ENCODE results near the gene ATG4A. TPM values are rescaled to one million over a fixed set of nuclear protein-coding genes. Genes with fewer than 3 reads are reported as not detected.

The ATG4A gene
- total and polyA plus RNA-seq, 9 of the 15 experiments (the other 6 are each of a cell fraction or from before 2014, with no cell fraction given): 7.3 to 24.5 (median 16.6) TPM

GRCh38 chrX:108163333-108164082, 71.9 kb downstream of the ATG4A start:
- no peaks in the 10 kb centered on the region for H3K27me3 ChIP-seq (ENCODE audit: control insufficient read depth in 2 of 2, insufficient read depth in 2 of 2, low read length in 2 of 2)
- H3K4me1 ChIP-seq (replicated peaks in 1 of 2; ENCODE audit: control insufficient read depth in 2 of 2, insufficient read depth in 2 of 2, low read length in 2 of 2): no peaks in the 10 kb centered on the region; a peak in 1 of 5 replicates
- in situ Hi-C loops (cut with MboI) (no loop called here), intact Hi-C loops (cut with micrococcal nuclease) (no loop called here)
- H3K4me2 ChIP-seq (ENCODE audit: insufficient read depth, low read length): no peak overlapping the region
- H3K9ac ChIP-seq (ENCODE audit: insufficient read depth in 1 of 2, low read depth in 2 of 2, low read length in 2 of 2): no peak overlapping the region
- BruUV-seq (replicated peaks): no TSS peak
- no peak overlapping the region for H2AFZ ChIP-seq (ENCODE audit: low read depth, low read length)
- H3K36me3 ChIP-seq (ENCODE audit: control insufficient read depth, insufficient read depth, low read length): no peaks in the 10 kb centered on the region
- POLR2A ChIA-PET: interaction anchor here (1.3 kb wide), 1 partner anchor 33 kb away, joined by 3 read pairs; no protein-coding TSS in a partner anchor
- H4K20me1 ChIP-seq (replicated peaks; ENCODE audit: control insufficient read depth, insufficient read depth, low read length): no peaks in the 10 kb centered on the region
- no peak overlapping the region for H3K27ac ChIP-seq (ENCODE audit: extremely low read depth, low read depth, low read length)
- FAIRE-seq: no peak
- no peak for DNase-seq (ENCODE audit: extremely low read depth in 1 of 4, low spot score in 3 of 4)
- TF ChIP-seq GTF2E2 (tag; IDR thresholded peaks at IDR 0.05) (no peak), RBM25 (IDR thresholded peaks at IDR 0.05; ENCODE audit: low read depth, low read length, severe bottlenecking) (peak; percentile 44), ZNF354B (CRISPR knock-in tag; IDR thresholded peaks at IDR 0.05) (no peak), PHF8 (IDR thresholded peaks at IDR 0.05; ENCODE audit: borderline replicate concordance, low read length) (no peak)
- no peak overlapping the region for H3K4me3 ChIP-seq
- no peaks in the 10 kb centered on the region for H3K9me3 ChIP-seq (replicated peaks; ENCODE audit: control insufficient read depth, insufficient read depth, low read depth, low read length)
- 33% methylated on average over 7 of the region's 7 CpGs for WGBS (ENCODE audit: insufficient coverage, low coverage, missing lambda C conversion rate)
- H3K9me1 ChIP-seq (ENCODE audit: control insufficient read depth, insufficient read depth, low read length): no peaks in the 10 kb centered on the region
- CTCF ChIA-PET (ENCODE audit: low intra/inter-chr PET ratio): no interaction called here
- no peaks in the 10 kb centered on the region for H3K79me2 ChIP-seq (ENCODE audit: control insufficient read depth, insufficient read depth, low read length)
- no peak for ATAC-seq

Data from K562 (cell line).